BLaER1 treated with 17β-estradiol and CSF1 and Interleukin-3, amounts not matched to agents 10 nM and 100 nM (cell line): ENCODE data around the gene UVRAG.

Experiments
- H3K27ac ChIP-seq, 11 experiments: shearing (Covaris generic); formaldehyde crosslinking; 2 replicates each; pipeline ENCODE4 v1.8.1; 2022
- H3K27me3 ChIP-seq, 11 experiments: shearing (Covaris generic); formaldehyde crosslinking; 2 replicates each; pipeline ENCODE4 v1.8.1; 2022
- H3K36me3 ChIP-seq, 11 experiments: shearing (Covaris generic); formaldehyde crosslinking; 2 replicates each; pipeline ENCODE4 v1.8.1; 2022
- H3K4me1 ChIP-seq, 10 experiments: shearing (Covaris generic); formaldehyde crosslinking; 2 replicates each; pipeline ENCODE4 v1.8.1; 2022
- H3K4me2 ChIP-seq, 11 experiments: shearing (Covaris generic); formaldehyde crosslinking; 2 replicates each; pipeline ENCODE4 v1.8.1; 2022
- H3K4me3 ChIP-seq, 10 experiments: shearing (Covaris generic); formaldehyde crosslinking; 2 replicates each; pipeline ENCODE4 v1.8.1; 2022
- H3K9ac ChIP-seq, 11 experiments: shearing (Covaris generic); formaldehyde crosslinking; 2 replicates each; pipeline ENCODE4 v1.8.1; 2022
- H3K9me3 ChIP-seq, 11 experiments: shearing (Covaris generic); formaldehyde crosslinking; replicated peaks in 1 of 11; 2 replicates each; pipeline ENCODE4 v1.8.1; 2022
- H4K20me1 ChIP-seq, 11 experiments: shearing (Covaris generic); formaldehyde crosslinking; 2 replicates each; pipeline ENCODE4 v1.8.1; 2022
- Cebpa-rat ChIP-seq, 11 experiments: shearing (Covaris generic); IDR thresholded peaks; 2 replicates each; pipeline ENCODE4 v1.8.1; 2022

Gene UVRAG

DNA sequence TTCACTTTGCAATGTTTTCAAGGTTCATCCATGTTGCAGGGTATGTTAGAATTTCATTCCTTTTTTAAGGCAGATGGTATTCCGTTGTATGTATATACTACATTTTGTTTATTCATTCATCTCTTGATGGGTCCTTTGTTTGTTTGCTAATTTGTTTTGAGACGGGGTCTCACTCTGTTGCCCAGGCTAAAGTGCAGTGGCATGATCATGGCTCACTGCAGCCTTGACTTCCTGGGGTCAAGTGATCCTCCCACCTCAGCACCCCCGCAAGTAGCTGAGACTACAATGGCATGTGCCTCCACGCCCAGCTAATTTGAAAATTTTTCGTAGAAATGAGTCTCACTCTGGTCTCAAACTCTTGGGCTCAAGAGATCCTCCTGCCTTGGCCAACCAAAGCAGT lies 6.2 kb downstream of the UVRAG start:
- H3K27ac ChIP-seq = no peak overlapping the region
- peaks cover 42 to 63% (median 52%) of the 10 kb centered on the region in 10 experiments for H3K4me1 ChIP-seq
- no peak overlapping the region for H3K9ac ChIP-seq
- no peak overlapping the region for H3K4me2 ChIP-seq
- no peaks in the 10 kb centered on the region for H3K27me3 ChIP-seq
- no peak for TF ChIP-seq Cebpa-rat (IDR thresholded peaks at IDR 0.05)
- no peak overlapping the region for H3K4me3 ChIP-seq
- peaks cover 0 to 25% (median 19%) of the 10 kb centered on the region in 11 experiments; a peak in 17 of 22 replicates for H3K9me3 ChIP-seq
- peaks cover 0 to 40% (median 20%) of the 10 kb centered on the region in 11 experiments; a peak in 18 of 22 replicates for H3K36me3 ChIP-seq
- peaks cover 0 to 86% (median 11%) of the 10 kb centered on the region in 11 experiments; a peak in 11 of 22 replicates for H4K20me1 ChIP-seq

- H3K9ac ChIP-seq = no peak overlapping the region
- peaks cover 0 to 86% (median 3%) of the 10 kb centered on the region in 11 experiments; a peak in 9 of 22 replicates for H4K20me1 ChIP-seq
- H3K4me2 ChIP-seq = peak overlapping the region in 7 of 11 experiments; percentile 55 to 94 (median 75); a peak in 12 of 22 replicates
- peak overlapping the region in 4 of 11 experiments; percentile 73 to 76 (median 74); a peak in 5 of 22 replicates for H3K27ac ChIP-seq
- no peak for TF ChIP-seq Cebpa-rat (IDR thresholded peaks at IDR 0.05)
- H3K9me3 ChIP-seq = peaks cover 0 to 25% (median 19%) of the 10 kb centered on the region in 11 experiments; a peak in 17 of 22 replicates
- H3K4me1 ChIP-seq = peaks cover 36 to 63% (median 51%) of the 10 kb centered on the region in 10 experiments
- H3K4me3 ChIP-seq = no peak overlapping the region
- H3K36me3 ChIP-seq = peaks cover 0 to 40% (median 20%) of the 10 kb centered on the region in 11 experiments; a peak in 18 of 22 replicates
- H3K27me3 ChIP-seq = no peaks in the 10 kb centered on the region
Observed at GRCh38 chr11:75822541-75822940, 7.5 kb downstream of the UVRAG start.

DNA sequence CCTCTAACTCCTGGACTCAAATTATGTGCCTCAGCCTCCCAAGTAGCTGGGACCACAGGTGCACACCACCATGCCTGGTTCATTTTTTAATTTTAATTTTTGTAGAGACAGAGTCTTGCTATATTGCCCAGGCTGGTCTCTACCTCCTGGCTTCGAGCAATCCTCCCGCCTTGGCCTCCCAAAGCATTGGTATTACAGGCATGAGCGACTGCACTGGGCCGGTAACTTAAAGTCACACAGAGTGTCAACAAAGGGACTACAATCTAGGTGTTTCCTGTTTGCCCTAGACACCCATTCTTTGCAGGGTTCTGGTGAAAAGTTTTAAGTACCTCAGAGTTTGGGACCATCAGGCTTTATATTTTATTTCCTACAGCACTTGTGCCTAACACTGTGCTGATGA lies 8.4 kb downstream of the UVRAG start:
- H3K9ac ChIP-seq = peak overlapping the region in 4 of 11 experiments; percentile 24 to 54 (median 48); a peak in 4 of 22 replicates
- peak overlapping the region; percentile 41 to 94 (median 75) for H3K4me2 ChIP-seq
- peaks cover 0 to 86% (median 0%) of the 10 kb centered on the region in 11 experiments; a peak in 7 of 22 replicates for H4K20me1 ChIP-seq
- H3K9me3 ChIP-seq = peaks cover 0 to 25% (median 19%) of the 10 kb centered on the region in 11 experiments; a peak in 17 of 22 replicates
- no peak overlapping the region for H3K4me3 ChIP-seq
- peaks cover 0 to 40% (median 20%) of the 10 kb centered on the region in 11 experiments; a peak in 18 of 22 replicates for H3K36me3 ChIP-seq
- H3K4me1 ChIP-seq = peaks cover 32 to 67% (median 48%) of the 10 kb centered on the region in 10 experiments
- peak overlapping the region in 9 of 11 experiments; percentile 46 to 76 (median 68); a peak in 17 of 22 replicates for H3K27ac ChIP-seq
- no peaks in the 10 kb centered on the region for H3K27me3 ChIP-seq
- TF ChIP-seq Cebpa-rat (IDR thresholded peaks at IDR 0.05) = no peak

- Histone ChIP-seq H3K27me3 (no peaks in the 10 kb centered on the region), H3K9me3 (peaks cover 0 to 25% (median 19%) of the 10 kb centered on the region in 11 experiments; a peak in 17 of 22 replicates), H3K4me1 (peaks cover 32 to 67% (median 48%) of the 10 kb centered on the region in 10 experiments), H3K4me3 (peak overlapping the region in 1 of 10 experiments; percentile 21; a peak in 2 of 20 replicates), H4K20me1 (peaks cover 0 to 84% (median 1%) of the 10 kb centered on the region in 11 experiments; a peak in 9 of 22 replicates), H3K27ac (peak overlapping the region in 9 of 11 experiments; percentile 46 to 76 (median 68); a peak in 17 of 22 replicates), H3K36me3 (peaks cover 0 to 41% (median 20%) of the 10 kb centered on the region in 11 experiments; a peak in 18 of 22 replicates), H3K9ac (peak overlapping the region in 5 of 11 experiments; percentile 24 to 54 (median 48); a peak in 9 of 22 replicates), H3K4me2 (peak overlapping the region; percentile 41 to 94 (median 75); a peak in 21 of 22 replicates)
- no peak for TF ChIP-seq Cebpa-rat (IDR thresholded peaks at IDR 0.05)
Observed at GRCh38 chr11:75823946-75824345, 8.9 kb downstream of the UVRAG start.

DNA sequence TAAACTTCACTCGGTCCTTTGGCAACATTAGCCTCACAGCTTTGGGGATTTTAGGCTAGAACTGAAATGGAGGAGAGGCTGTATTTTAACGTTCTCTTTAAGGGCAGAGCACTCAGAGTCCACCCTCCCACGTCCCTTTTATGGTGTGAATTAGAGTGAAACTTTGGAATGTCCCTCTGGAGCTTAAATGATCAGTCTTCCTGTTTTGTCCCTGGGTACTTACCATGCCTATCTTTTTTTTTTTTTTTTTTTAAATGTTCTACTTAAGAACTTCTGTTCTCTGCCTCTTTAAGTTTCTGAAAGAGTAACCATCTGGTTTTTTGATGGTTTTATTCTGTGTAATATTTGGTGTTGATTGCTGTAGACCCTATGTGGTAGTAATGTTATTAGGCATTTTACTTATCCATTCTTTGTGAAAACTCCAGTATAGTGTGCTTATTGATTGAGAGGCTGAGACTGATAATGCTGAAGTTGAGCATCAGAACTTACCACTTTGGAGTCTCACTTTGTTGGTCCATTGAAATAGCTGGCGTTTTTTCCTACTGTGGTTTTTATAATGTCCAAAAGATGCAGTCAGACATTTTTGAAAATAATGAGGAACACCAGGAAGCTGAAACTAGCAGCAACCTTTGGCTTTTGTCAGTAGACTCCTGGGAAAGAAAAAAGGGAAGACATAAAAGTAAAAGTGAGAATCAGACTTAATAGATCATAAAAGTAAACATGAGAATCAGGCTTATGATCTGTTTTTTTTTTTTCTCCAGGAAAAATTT lies 11.6 kb downstream of the UVRAG start:
- Histone ChIP-seq H3K4me3 (0 out of 20 replicates have a peak overlapping the region, but pooled peaks of 1 of the 10 experiments have one; percentile 4), H3K4me2 (peak overlapping the region; percentile 16 to 94 (median 58); a peak in 20 of 22 replicates), H3K9ac (0 out of 22 replicates have a peak overlapping the region, but pooled peaks of 1 of the 11 experiments have one; percentile 15), H3K4me1 (peaks cover 32 to 61% (median 48%) of the 10 kb centered on the region in 10 experiments), H3K36me3 (peaks cover 13 to 56% (median 31%) of the 10 kb centered on the region in 11 experiments; a peak in 21 of 22 replicates), H3K9me3 (peaks cover 0 to 16% (median 11%) of the 10 kb centered on the region in 11 experiments; a peak in 17 of 22 replicates), H3K27me3 (no peaks in the 10 kb centered on the region), H3K27ac (peak overlapping the region in 8 of 11 experiments; percentile 6 to 49 (median 17); a peak in 10 of 22 replicates), H4K20me1 (peaks cover 0 to 82% (median 4%) of the 10 kb centered on the region in 11 experiments; a peak in 9 of 22 replicates)
- TF ChIP-seq Cebpa-rat (IDR thresholded peaks at IDR 0.05) = no peak

DNA sequence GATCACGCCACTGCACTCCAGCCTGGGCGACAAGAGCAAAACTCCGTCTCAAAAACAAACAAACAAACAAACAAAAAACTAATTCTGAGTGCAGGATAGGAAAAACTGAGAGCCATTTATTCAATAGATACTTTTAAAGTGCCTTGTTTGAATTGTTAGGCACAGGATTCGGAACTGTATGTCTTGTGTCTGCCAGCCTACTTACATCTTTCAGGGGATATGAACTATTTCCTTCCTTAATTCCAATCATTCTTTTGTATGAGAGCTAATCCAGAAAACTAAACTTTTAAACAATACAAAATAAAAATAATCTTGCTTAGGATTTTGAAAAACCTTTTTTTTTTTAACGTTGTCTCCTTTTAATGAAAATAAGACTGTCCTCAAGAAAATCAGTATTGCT lies 12.6 kb downstream of the UVRAG start:
- Histone ChIP-seq H4K20me1 (peaks cover 0 to 81% (median 4%) of the 10 kb centered on the region in 11 experiments; a peak in 9 of 22 replicates), H3K4me3 (no peak overlapping the region), H3K9ac (no peak overlapping the region), H3K9me3 (peaks cover 0 to 16% (median 8%) of the 10 kb centered on the region in 11 experiments; a peak in 13 of 22 replicates), H3K27me3 (no peaks in the 10 kb centered on the region), H3K4me2 (peak overlapping the region in 4 of 11 experiments; percentile 75 to 94 (median 86); a peak in 5 of 22 replicates), H3K36me3 (peaks cover 13 to 56% (median 30%) of the 10 kb centered on the region in 11 experiments; a peak in 21 of 22 replicates), H3K27ac (no peak overlapping the region), H3K4me1 (peaks cover 32 to 56% (median 46%) of the 10 kb centered on the region in 10 experiments)
- no peak for TF ChIP-seq Cebpa-rat (IDR thresholded peaks at IDR 0.05)

DNA sequence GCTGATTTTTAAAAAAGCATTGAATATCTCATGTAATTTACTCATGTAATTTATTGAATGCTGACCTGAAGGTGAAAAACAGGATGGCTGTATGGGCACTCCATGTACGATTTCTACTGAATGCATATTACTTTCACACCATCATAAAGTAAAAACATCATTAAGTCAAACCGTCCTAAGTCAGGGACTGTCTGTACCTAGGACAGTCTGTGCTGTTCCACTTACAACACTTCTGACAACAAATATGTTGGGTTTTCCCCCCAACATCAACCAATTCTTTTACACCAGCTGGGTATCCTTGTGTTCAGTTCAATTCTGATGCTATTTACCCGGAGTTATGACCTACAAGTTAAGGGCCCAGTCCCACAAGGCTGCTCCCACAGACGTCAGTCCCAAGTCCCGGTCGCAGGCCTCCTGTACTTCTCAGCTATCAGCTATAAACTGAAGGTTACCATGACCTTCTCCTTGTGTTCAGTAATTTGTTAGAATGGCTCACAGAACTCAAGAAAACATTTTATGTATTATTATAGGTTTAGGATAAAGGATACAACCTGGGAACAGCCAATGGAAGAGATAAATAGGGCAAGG lies 17.0 kb downstream of the UVRAG start:
- Histone ChIP-seq H4K20me1 (peaks cover 0 to 81% (median 5%) of the 10 kb centered on the region in 11 experiments; a peak in 11 of 22 replicates), H3K36me3 (peaks cover 16 to 59% (median 36%) of the 10 kb centered on the region in 11 experiments; a peak in 18 of 22 replicates), H3K9ac (no peak overlapping the region), H3K4me2 (no peak overlapping the region), H3K27ac (no peak overlapping the region), H3K4me1 (peaks cover 9 to 29% (median 15%) of the 10 kb centered on the region in 10 experiments; a peak in 17 of 20 replicates), H3K9me3 (peaks cover 0 to 23% (median 15%) of the 10 kb centered on the region in 11 experiments; a peak in 12 of 22 replicates), H3K4me3 (no peak overlapping the region), H3K27me3 (no peaks in the 10 kb centered on the region)
- TF ChIP-seq Cebpa-rat (IDR thresholded peaks at IDR 0.05) = no peak

DNA sequence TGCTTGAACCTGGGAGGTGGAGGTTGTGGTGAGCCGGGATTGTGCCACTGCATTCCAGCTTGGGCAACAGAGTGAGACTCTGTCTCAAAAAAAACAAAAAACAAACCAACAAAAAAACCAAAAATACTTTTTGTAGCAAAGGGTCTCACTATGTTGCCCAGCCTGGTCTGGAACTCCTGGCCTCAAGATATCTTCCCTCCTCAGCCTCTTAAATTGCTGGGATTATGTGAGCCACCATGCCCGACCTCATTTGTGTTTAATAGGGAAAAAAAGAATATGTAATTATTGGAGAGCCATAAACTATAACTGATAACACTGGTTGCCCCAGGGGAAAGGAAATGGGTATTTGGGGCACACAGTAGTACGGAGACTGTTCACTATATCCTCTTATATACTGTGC lies 19.7 kb downstream of the UVRAG start:
- no peak overlapping the region for H3K9ac ChIP-seq
- peaks cover 0 to 23% (median 15%) of the 10 kb centered on the region in 11 experiments; a peak in 12 of 22 replicates for H3K9me3 ChIP-seq
- H3K4me2 ChIP-seq = no peak overlapping the region
- no peak for TF ChIP-seq Cebpa-rat (IDR thresholded peaks at IDR 0.05)
- peaks cover 5 to 25% (median 13%) of the 10 kb centered on the region in 10 experiments; a peak in 15 of 20 replicates for H3K4me1 ChIP-seq
- H4K20me1 ChIP-seq = peaks cover 0 to 75% (median 9%) of the 10 kb centered on the region in 11 experiments; a peak in 11 of 22 replicates
- H3K27me3 ChIP-seq = no peaks in the 10 kb centered on the region
- peaks cover 23 to 66% (median 42%) of the 10 kb centered on the region in 11 experiments; a peak in 20 of 22 replicates for H3K36me3 ChIP-seq
- no peak overlapping the region for H3K27ac ChIP-seq
- no peak overlapping the region for H3K4me3 ChIP-seq
